Parathyroid adenoma (tissue), 2 donors: ENCODE measurements around the gene ACTN2.

Source experiments
- H2AFZ ChIP-seq: fragments of 300-600 bp; sonication (generic); one replicate; pipeline ENCODE4 v1.7.0; 2017; ENCODE audit warnings: antibody characterized with exemption, mild to moderate bottlenecking
- H3K27ac ChIP-seq: fragments of 300-600 bp; sonication (generic); one replicate; pipeline ENCODE4 v1.7.0; 2017
- H3K27me3 ChIP-seq: fragments of 300-600 bp; sonication (generic); one replicate; pipeline ENCODE4 v1.7.0; 2017; ENCODE audit warnings: low read length; ENCODE audit not compliant: control insufficient read depth, insufficient read depth
- H3K36me3 ChIP-seq: fragments of 300-600 bp; sonication (generic); one replicate; pipeline ENCODE4 v1.7.0; 2017; ENCODE audit warnings: low read length; ENCODE audit not compliant: control insufficient read depth, insufficient read depth
- H3K4me1 ChIP-seq: fragments of 300-600 bp; sonication (generic); one replicate; pipeline ENCODE4 v1.7.0; 2017; ENCODE audit warnings: control low read depth
- H3K4me2 ChIP-seq: fragments of 300-600 bp; sonication (generic); one replicate; pipeline ENCODE4 v1.7.0; 2017; ENCODE audit warnings: low read length
- H3K4me3 ChIP-seq: fragments of 300-600 bp; sonication (generic); one replicate; pipeline ENCODE4 v1.7.0; 2017; ENCODE audit warnings: low read depth, low read length
- H3K79me2 ChIP-seq: fragments of 300-600 bp; sonication (generic); one replicate; pipeline ENCODE4 v1.7.0; 2017; ENCODE audit warnings: control low read depth
- H3K9ac ChIP-seq: fragments of 300-600 bp; sonication (generic); one replicate; pipeline ENCODE4 v1.7.0; 2017; ENCODE audit warnings: mild to moderate bottlenecking
- H3K9me3 ChIP-seq: fragments of 300-600 bp; sonication (generic); one replicate; pipeline ENCODE4 v1.7.0; 2017; ENCODE audit warnings: low read length; ENCODE audit not compliant: control insufficient read depth
- CTCF ChIP-seq: fragments of 300-600 bp; sonication (generic); IDR thresholded peaks from one replicate; pipeline ENCODE4 v1.7.0; 2017; ENCODE audit warnings: antibody characterized with exemption, mild to moderate bottlenecking
- donor health status: primary hyperparathyroidism.

ACTN2 gene

GRCh38 chr1:236727521-236727920 is 41.2 kb downstream of the ACTN2 start:
- no peaks in the 10 kb centered on the region for H3K27me3 ChIP-seq
- H3K79me2 ChIP-seq, result no peaks in the 10 kb centered on the region
- TF ChIP-seq CTCF, result no peak
- H3K4me3 ChIP-seq, result no peak overlapping the region
- no peak overlapping the region for H3K27ac ChIP-seq
- H3K36me3 ChIP-seq, result no peaks in the 10 kb centered on the region
- no peaks in the 10 kb centered on the region for H3K4me1 ChIP-seq
- H2AFZ ChIP-seq, result no peak overlapping the region
- H3K9ac ChIP-seq, result no peak overlapping the region
- peaks cover 3% of the 10 kb centered on the region for H3K9me3 ChIP-seq
- no peak overlapping the region for H3K4me2 ChIP-seq

DNA sequence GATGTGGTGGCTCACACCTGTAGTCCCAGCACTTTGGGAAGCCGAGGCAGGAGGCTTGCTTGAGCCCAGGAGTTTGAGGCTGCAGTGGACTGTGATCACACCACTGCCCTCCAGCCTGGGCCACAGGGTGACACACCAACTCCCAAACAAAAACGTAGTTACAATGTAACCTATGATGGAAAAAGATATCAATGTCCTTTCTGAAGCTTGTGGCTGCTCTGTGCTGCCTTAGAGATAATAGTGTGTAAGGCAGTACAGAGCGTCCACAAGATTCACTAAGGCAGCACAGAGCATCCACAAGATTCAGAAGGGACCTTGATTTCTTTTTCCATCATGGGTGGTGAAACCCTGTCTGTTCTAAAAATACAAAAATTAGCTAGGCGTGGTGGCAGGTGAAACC is 42.5 kb downstream of the ACTN2 start:
- H3K9me3 ChIP-seq, result peaks cover 2% of the 10 kb centered on the region
- no peaks in the 10 kb centered on the region for H3K79me2 ChIP-seq
- H3K27ac ChIP-seq, result no peak overlapping the region
- H3K27me3 ChIP-seq, result no peaks in the 10 kb centered on the region
- H2AFZ ChIP-seq, result no peak overlapping the region
- H3K4me1 ChIP-seq, result no peaks in the 10 kb centered on the region
- H3K4me2 ChIP-seq, result no peak overlapping the region
- TF ChIP-seq CTCF, result no peak
- H3K4me3 ChIP-seq, result no peak overlapping the region
- H3K36me3 ChIP-seq, result no peaks in the 10 kb centered on the region
- H3K9ac ChIP-seq, result no peak overlapping the region

DNA sequence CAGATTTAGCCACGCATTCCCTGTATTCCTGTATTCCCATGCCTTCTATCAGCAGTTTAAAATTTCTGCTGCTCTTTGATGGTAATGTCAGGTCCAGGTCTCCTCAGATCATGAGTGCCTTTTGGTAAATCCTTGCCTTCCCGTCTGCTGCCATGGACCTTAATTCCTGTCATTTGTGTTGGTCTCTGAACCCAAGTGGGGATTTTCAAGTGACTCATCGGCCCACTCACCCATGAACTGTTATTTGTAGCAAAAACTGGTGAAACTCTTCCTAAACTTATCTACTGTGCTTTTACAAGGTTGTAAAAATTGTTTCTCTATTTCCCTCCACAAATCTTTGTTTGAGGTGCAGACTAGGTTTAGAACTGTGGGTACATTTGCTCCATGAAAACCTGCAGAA is 47.4 kb downstream of the ACTN2 start:
- H3K27me3 ChIP-seq, result no peaks in the 10 kb centered on the region
- H3K9ac ChIP-seq, result no peak overlapping the region
- H3K27ac ChIP-seq, result no peak overlapping the region
- no peaks in the 10 kb centered on the region for H3K4me1 ChIP-seq
- no peak overlapping the region for H3K4me3 ChIP-seq
- H2AFZ ChIP-seq, result no peak overlapping the region
- H3K36me3 ChIP-seq, result no peaks in the 10 kb centered on the region
- no peaks in the 10 kb centered on the region for H3K79me2 ChIP-seq
- no peaks in the 10 kb centered on the region for H3K9me3 ChIP-seq
- no peak overlapping the region for H3K4me2 ChIP-seq
- TF ChIP-seq CTCF, result no peak

- Histone ChIP-seq H3K79me2 (no peaks in the 10 kb centered on the region), H3K27ac (no peak overlapping the region), H3K9me3 (no peaks in the 10 kb centered on the region), H3K4me2 (no peak overlapping the region), H3K27me3 (no peaks in the 10 kb centered on the region), H2AFZ (no peak overlapping the region), H3K4me1 (no peaks in the 10 kb centered on the region), H3K9ac (no peak overlapping the region), H3K4me3 (no peak overlapping the region), H3K36me3 (no peaks in the 10 kb centered on the region)
- TF ChIP-seq CTCF, result no peak
Measured at GRCh38 chr1:236734141-236734765, 48.0 kb downstream of the ACTN2 start.

DNA sequence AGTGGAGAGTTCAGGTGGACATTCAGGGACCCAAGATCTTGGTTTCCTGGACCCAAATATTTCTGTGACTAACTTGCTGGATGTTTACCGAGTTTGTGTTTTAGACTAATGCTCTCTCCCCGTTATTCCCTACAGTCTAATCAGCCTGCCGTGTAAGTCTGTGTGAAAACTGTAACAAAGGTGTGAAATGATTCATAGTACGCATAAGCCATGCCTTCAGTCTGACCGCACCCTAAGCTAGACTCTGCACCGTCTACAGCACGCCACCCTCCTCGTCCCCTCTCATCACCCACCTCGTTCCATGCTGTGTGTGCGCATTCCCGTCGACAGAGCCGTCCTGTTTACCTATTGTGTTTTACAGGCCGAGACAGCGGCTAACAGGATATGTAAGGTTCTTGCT is 50.5 kb downstream of the ACTN2 start:
- Histone ChIP-seq H3K36me3 (no peaks in the 10 kb centered on the region), H3K4me2 (no peak overlapping the region), H3K4me3 (no peak overlapping the region), H3K4me1 (no peaks in the 10 kb centered on the region), H3K9me3 (no peaks in the 10 kb centered on the region), H3K79me2 (no peaks in the 10 kb centered on the region), H3K9ac (no peak overlapping the region), H3K27me3 (no peaks in the 10 kb centered on the region), H3K27ac (no peak overlapping the region), H2AFZ (no peak overlapping the region)
- TF ChIP-seq CTCF, result no peak
